DOHH2 (cell line): ENCODE measurements around the gene SLC9A6.

Experiments used
- EZH2phosphoT487 ChIP-seq: fragments of 200-600 bp; sonication (generic); IDR thresholded peaks from 2 replicates; pipeline ENCODE4 v1.6.1; 2017; ENCODE audit warnings: borderline replicate concordance, mild to moderate bottlenecking, antibody characterized with exemption, low read length, moderate library complexity, mixed read lengths
- TF ChIP-seq, protein P1 (sequence below): fragments of 200-600 bp; sonication (generic); IDR thresholded peaks from one replicate; pipeline ENCODE4 v1.5.1; 2014; ENCODE audit warnings: antibody characterized with exemption, mild to moderate bottlenecking, low read depth, low read length; ENCODE audit not compliant: poor library complexity, severe bottlenecking

GRCh38 chrX:136048446-136048845 is 63.2 kb downstream of the SLC9A6 start:
- TF ChIP-seq, protein P1, sequence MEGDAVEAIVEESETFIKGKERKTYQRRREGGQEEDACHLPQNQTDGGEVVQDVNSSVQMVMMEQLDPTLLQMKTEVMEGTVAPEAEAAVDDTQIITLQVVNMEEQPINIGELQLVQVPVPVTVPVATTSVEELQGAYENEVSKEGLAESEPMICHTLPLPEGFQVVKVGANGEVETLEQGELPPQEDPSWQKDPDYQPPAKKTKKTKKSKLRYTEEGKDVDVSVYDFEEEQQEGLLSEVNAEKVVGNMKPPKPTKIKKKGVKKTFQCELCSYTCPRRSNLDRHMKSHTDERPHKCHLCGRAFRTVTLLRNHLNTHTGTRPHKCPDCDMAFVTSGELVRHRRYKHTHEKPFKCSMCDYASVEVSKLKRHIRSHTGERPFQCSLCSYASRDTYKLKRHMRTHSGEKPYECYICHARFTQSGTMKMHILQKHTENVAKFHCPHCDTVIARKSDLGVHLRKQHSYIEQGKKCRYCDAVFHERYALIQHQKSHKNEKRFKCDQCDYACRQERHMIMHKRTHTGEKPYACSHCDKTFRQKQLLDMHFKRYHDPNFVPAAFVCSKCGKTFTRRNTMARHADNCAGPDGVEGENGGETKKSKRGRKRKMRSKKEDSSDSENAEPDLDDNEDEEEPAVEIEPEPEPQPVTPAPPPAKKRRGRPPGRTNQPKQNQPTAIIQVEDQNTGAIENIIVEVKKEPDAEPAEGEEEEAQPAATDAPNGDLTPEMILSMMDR, result no peak
- no peak for TF ChIP-seq EZH2phosphoT487
